ENCODE data around the gene CRB1.

The CRB1 gene

DNA sequence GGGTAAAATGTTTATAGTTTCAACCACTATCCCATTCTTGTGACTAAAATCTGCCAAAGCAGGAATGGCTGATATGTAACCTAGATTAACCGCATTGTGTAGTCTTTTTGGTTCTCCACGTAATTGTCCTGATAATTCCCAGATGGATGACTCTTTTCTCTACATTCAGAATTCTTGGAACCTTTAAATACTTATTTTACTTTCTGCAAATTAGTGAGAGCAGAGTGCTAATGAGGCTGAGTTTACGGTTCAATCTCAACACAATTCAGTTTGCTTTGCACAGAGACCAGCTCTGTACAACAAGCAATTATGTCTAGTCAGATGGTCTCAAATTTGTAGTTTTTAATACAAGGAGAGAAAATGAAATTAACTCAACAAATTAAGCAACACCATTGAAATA, 9.1 kb downstream of the CRB1 start:
- Histone ChIP-seq H3K4me1 (ENCODE audit: insufficient read depth, low read length, severe bottlenecking) (no peaks in the 10 kb centered on the region), H3F3A (ENCODE audit: insufficient read depth, low read length) (no peaks in the 10 kb centered on the region), H3K9me2 (ENCODE audit: low read depth, low read length) (no peaks in the 10 kb centered on the region), H4K20me1 (ENCODE audit: insufficient read depth, low read length) (no peaks in the 10 kb centered on the region), H2AFZ (ENCODE audit: low read length) (no peak overlapping the region), H3K36me3 (ENCODE audit: insufficient read depth, low read length) (no peaks in the 10 kb centered on the region), H3K27ac (ENCODE audit: low read depth, low read length, poor library complexity, severe bottlenecking) (no peak overlapping the region), H3K4me2 (ENCODE audit: low read length) (no peak overlapping the region), H3K4me3 (ENCODE audit: low read depth, low read length, poor library complexity, severe bottlenecking) (no peak overlapping the region), H3K9me3 (ENCODE audit: low read length) (no peaks in the 10 kb centered on the region), H3K9ac (ENCODE audit: low read length) (no peak overlapping the region), H3K27me3 (ENCODE audit: insufficient read depth, low read length) (no peaks in the 10 kb centered on the region), H3K79me2 (ENCODE audit: insufficient read depth, low read length) (no peaks in the 10 kb centered on the region)
- no peak for TF ChIP-seq EZH2 (IDR thresholded peaks at IDR 0.05; ENCODE audit: borderline replicate concordance, low read length)
- TF ChIP-seq, protein P1, sequence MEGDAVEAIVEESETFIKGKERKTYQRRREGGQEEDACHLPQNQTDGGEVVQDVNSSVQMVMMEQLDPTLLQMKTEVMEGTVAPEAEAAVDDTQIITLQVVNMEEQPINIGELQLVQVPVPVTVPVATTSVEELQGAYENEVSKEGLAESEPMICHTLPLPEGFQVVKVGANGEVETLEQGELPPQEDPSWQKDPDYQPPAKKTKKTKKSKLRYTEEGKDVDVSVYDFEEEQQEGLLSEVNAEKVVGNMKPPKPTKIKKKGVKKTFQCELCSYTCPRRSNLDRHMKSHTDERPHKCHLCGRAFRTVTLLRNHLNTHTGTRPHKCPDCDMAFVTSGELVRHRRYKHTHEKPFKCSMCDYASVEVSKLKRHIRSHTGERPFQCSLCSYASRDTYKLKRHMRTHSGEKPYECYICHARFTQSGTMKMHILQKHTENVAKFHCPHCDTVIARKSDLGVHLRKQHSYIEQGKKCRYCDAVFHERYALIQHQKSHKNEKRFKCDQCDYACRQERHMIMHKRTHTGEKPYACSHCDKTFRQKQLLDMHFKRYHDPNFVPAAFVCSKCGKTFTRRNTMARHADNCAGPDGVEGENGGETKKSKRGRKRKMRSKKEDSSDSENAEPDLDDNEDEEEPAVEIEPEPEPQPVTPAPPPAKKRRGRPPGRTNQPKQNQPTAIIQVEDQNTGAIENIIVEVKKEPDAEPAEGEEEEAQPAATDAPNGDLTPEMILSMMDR (IDR thresholded peaks at IDR 0.05; ENCODE audit: low read length) = no peak

DNA sequence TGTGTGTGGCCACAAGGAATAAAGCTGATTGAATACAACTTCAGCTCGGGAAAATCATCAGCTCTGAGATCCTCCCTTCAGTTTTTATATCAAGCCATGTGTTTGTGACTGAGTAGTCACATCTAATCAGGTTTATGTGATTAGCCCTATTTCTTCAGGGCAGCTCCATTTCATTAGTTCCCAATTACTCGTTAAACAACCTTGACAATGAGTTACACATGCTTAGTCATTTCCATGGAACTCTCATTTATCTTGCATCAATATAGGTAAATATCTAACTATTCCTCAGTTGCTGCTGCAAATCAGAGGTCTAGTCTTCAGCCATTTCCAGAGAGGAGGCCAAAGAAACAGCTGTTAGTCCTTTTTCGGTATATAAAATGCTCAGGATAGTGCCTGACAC, 16.3 kb downstream of the CRB1 start:
- H3K27ac ChIP-seq (ENCODE audit: low read depth, low read length, poor library complexity, severe bottlenecking) = no peak overlapping the region
- no peak overlapping the region for H2AFZ ChIP-seq (ENCODE audit: low read length)
- no peaks in the 10 kb centered on the region for H3F3A ChIP-seq (ENCODE audit: insufficient read depth, low read length)
- H3K4me2 ChIP-seq (ENCODE audit: low read length) = no peak overlapping the region
- no peaks in the 10 kb centered on the region for H3K9me2 ChIP-seq (ENCODE audit: low read depth, low read length)
- H3K36me3 ChIP-seq (ENCODE audit: insufficient read depth, low read length) = no peaks in the 10 kb centered on the region
- no peaks in the 10 kb centered on the region for H3K9me3 ChIP-seq (ENCODE audit: low read length)
- H3K4me3 ChIP-seq (ENCODE audit: low read depth, low read length, poor library complexity, severe bottlenecking) = no peak overlapping the region
- H3K4me1 ChIP-seq (ENCODE audit: insufficient read depth, low read length, severe bottlenecking) = no peaks in the 10 kb centered on the region
- TF ChIP-seq, protein P1 (IDR thresholded peaks at IDR 0.05; ENCODE audit: low read length) = no peak
- no peak for TF ChIP-seq EZH2 (IDR thresholded peaks at IDR 0.05; ENCODE audit: borderline replicate concordance, low read length)
- H3K27me3 ChIP-seq (ENCODE audit: insufficient read depth, low read length) = no peaks in the 10 kb centered on the region
- no peak overlapping the region for H3K9ac ChIP-seq (ENCODE audit: low read length)
- no peaks in the 10 kb centered on the region for H3K79me2 ChIP-seq (ENCODE audit: insufficient read depth, low read length)
- no peaks in the 10 kb centered on the region for H4K20me1 ChIP-seq (ENCODE audit: insufficient read depth, low read length)

DNA sequence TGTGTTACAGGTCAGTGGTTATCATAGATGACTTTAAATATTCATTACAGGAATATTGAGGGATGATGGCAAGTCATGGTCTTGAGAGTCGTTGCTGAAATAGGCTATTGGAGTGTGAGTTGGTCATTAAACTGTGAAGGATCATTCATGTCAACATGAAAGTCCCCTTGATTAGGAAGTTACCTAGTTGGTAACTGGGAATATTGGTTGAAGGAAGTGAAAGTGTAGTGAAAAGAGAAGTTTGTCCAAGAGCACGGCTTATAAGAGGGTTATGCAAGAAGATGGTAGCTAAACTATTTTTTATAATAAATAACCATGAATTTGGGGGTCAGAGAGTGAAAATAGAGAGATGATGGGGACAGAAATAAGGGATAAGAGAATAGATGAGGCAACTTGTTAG, 16.9 kb downstream of the CRB1 start:
- Histone ChIP-seq H3K4me2 (ENCODE audit: low read length) (no peak overlapping the region), H3K4me3 (ENCODE audit: low read depth, low read length, poor library complexity, severe bottlenecking) (no peak overlapping the region), H3K27ac (ENCODE audit: low read depth, low read length, poor library complexity, severe bottlenecking) (no peak overlapping the region), H3K79me2 (ENCODE audit: insufficient read depth, low read length) (no peaks in the 10 kb centered on the region), H3K9me3 (ENCODE audit: low read length) (no peaks in the 10 kb centered on the region), H4K20me1 (ENCODE audit: insufficient read depth, low read length) (no peaks in the 10 kb centered on the region), H3F3A (ENCODE audit: insufficient read depth, low read length) (no peaks in the 10 kb centered on the region), H3K9me2 (ENCODE audit: low read depth, low read length) (no peaks in the 10 kb centered on the region), H3K36me3 (ENCODE audit: insufficient read depth, low read length) (no peaks in the 10 kb centered on the region), H3K27me3 (ENCODE audit: insufficient read depth, low read length) (no peaks in the 10 kb centered on the region), H3K9ac (ENCODE audit: low read length) (no peak overlapping the region), H2AFZ (ENCODE audit: low read length) (no peak overlapping the region), H3K4me1 (ENCODE audit: insufficient read depth, low read length, severe bottlenecking) (no peaks in the 10 kb centered on the region)
- no peak for TF ChIP-seq EZH2 (IDR thresholded peaks at IDR 0.05; ENCODE audit: borderline replicate concordance, low read length)
- TF ChIP-seq, protein P1 (IDR thresholded peaks at IDR 0.05; ENCODE audit: low read length) = no peak

All from OCI-LY1 (cell line).